HG02610 (cell line): ENCODE measurements around the gene SMYD3.
A peak's percentile ranks its signal among the peaks of the same experiment; 100 is the strongest.

Experiments
- ATAC-seq: cut with Tn5 transposase; IDR thresholded peaks from one replicate; pipeline ENCODE4 v1.9.1; 2021; ENCODE audit warnings: mild to moderate bottlenecking, moderate library complexity; ENCODE audit not compliant: unreplicated experiment

SMYD3 gene

GRCh38 chr1:246002725-246003441 is 504.2 kb downstream of the SMYD3 start:
- ATAC-seq = peak; percentile 60

GRCh38 chr1:246001837-246002230 is 505.2 kb downstream of the SMYD3 start:
- no peak for ATAC-seq

- ATAC-seq = no peak
These were observed 505.8 kb downstream of the SMYD3 start for GRCh38 chr1:246001142-246001836.

DNA sequence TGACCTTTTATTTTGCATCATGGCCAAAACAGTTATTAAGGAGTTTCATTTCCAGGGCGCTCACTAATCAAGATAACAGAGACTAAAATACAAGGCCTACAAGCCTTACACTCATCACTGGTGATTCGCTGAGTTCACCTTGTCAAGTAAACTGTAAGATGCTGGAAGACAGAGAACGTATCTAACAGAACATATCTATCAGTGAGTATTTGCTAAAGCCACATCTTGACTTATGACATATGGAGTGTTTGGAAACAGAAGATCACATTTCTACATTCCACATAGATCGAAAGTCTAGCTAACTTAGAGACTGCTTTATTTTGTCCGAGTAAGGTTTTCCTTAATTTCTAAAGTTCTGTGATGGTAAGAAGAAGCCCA is 506.5 kb downstream of the SMYD3 start:
- no peak for ATAC-seq

- ATAC-seq = peak; percentile 90
These were observed 507.1 kb downstream of the SMYD3 start for GRCh38 chr1:245999697-246000637.

- no peak for ATAC-seq
These were observed 509.4 kb downstream of the SMYD3 start for GRCh38 chr1:245997471-245998258.

DNA sequence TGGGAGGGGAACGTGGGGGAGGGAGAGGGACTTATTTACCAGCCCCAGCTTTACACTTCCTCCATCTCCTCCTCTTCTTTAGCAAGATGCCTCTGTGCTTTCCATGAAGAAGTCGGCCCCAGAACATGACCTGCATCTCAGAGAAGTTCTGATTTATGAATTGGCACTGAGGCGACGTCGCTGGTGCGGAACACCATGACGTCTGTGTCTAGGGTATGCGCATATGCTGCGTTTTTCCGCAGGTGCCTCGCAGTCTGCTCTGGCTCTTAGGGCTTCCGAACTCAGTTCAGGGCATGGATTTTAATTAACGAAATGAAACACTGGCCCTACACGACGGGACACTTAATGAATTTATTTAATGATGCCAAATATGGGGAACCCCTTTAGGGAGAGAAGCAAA is 510.3 kb downstream of the SMYD3 start:
- no peak for ATAC-seq

GRCh38 chr1:245995474-245995873 is 511.6 kb downstream of the SMYD3 start:
- ATAC-seq = no peak

- no peak for ATAC-seq
These were observed 515.8 kb downstream of the SMYD3 start for GRCh38 chr1:245991266-245991665.

DNA sequence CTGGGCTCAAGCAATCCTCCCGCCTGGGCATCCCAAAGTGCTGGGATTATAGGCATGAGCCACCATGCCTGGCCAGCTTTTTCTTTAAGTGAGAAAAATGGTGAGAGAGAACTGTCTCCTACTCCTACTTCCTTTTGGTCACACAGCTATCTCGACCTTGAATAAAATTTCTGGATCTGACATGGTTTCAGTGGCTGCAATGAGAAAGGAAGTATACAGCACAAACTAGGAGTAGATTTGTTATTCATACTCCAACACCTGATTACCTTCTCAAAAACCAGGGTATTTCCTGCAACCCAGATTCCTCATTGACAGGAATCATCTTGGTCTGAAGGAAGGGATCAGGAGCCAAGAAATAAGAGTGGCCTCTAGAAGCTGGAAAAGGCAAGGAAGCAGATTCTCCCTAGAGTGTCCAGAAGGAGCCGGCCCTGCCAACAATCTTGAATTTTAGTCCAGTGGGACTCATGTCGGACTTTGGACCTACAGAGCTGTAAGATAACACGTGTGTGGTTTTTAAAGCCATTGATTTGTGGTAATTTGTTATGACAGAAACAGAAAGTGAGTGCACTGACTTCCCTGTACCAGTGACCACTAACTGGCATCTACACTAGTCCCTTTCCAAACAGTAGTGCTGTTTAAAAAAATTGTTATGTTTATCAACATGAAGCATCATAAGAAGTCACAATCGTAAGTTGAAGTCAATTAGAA is 516.6 kb downstream of the SMYD3 start:
- ATAC-seq = no peak

DNA sequence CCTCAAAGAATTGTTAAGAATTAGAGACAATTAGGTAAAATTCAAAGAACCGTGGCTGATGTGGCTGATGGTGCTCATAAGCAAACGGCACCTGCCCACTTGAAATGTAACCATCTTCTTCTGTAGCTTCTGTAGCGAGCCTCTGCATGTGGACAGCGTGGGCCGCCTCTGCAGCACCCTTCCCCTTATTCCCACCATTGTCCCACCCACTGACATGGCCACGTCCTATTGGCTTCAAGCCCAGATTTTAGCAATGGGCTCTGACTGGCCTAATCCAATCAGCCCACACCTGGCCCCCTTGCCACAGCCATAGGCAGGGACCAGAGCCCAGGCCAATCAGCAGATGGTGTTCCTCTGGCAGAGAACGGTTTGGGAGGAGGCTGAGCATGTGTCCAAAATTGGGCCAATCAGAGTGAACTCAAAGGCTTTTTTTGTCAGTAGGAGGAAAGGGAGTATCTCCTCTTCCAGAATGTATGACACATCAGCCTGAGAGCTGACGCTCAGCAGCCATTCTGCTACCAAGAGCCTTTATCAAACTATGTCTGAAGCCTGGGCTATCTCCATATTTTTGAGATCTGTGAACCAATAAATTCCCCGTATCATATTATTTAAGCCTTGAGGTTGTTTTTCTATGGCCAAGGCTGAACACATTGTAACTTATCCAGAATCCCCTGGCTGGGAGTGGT is 518.5 kb downstream of the SMYD3 start:
- no peak for ATAC-seq

DNA sequence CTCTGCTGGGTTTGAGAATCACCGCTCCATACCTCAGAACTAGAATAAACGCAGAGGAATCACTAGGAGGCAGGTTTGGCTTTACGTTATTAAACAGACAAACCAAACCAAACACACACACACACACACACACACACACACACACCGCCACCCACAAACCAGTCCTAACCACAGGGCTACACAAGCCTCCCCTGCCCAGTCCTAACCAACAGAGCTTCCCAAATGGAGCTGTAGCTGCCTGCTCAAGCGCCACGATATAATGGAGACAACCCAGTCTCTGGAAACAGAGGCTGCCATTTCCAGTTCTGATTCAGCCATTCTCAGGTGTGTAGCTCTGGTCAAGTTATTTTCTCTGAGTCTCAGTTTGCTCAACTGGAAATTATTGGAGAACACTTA is 519.1 kb downstream of the SMYD3 start:
- ATAC-seq = no peak

- ATAC-seq = no peak
These were observed 519.5 kb downstream of the SMYD3 start for GRCh38 chr1:245987577-245987976.

DNA sequence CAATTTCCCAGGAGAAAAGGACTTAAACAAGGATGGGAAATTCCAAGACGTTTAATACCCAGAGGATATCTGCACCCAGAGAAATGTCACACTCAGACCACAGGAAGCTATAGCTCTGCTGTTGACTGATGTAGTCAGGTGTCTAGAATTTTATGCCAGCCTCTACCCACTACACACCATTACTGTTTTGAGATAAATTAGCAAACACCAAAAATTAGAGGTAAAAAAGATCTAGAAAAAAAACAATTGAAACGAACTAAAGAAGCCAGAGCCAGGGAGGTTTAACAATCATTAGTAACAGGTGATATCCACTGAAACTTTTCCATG is 519.9 kb downstream of the SMYD3 start:
- no peak for ATAC-seq

DNA sequence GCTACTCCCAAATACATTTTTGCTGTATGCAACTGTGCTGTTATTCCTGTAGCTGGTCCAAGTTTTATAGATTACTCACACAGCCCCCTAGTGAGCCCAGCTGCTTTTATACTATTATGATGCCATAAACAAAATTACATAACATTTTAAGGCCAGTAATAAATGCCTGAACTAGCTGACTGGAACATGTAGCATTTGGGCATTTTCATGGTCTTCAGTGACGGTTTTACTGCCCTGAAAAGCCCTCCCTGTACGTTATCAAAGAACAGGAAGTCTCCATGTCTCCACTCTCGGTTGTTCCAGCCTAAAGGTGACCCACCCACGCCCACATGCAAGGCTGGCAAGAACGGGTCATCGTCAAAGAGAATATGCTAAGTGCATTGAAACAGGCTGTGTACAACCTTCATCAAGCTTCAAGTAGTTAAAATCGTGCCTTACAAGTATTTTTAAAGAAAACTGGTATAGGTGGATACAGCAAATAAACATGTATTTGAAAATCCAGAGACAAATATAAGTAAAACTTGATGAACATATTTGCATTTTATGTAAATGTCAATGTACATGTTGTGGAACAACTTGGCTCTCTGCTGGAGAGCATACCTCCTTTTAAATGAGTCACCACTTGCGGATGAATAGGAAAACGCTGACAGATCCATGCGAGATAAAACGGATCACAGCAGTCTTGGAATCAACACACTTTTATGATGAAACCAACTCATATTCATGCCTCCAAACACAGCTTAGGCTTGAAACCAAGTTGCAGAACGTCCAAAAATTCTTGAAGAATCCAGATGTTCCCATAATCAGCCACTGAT is 520.5 kb downstream of the SMYD3 start:
- no peak for ATAC-seq

GRCh38 chr1:245984390-245985155 is 522.5 kb downstream of the SMYD3 start:
- no peak for ATAC-seq

DNA sequence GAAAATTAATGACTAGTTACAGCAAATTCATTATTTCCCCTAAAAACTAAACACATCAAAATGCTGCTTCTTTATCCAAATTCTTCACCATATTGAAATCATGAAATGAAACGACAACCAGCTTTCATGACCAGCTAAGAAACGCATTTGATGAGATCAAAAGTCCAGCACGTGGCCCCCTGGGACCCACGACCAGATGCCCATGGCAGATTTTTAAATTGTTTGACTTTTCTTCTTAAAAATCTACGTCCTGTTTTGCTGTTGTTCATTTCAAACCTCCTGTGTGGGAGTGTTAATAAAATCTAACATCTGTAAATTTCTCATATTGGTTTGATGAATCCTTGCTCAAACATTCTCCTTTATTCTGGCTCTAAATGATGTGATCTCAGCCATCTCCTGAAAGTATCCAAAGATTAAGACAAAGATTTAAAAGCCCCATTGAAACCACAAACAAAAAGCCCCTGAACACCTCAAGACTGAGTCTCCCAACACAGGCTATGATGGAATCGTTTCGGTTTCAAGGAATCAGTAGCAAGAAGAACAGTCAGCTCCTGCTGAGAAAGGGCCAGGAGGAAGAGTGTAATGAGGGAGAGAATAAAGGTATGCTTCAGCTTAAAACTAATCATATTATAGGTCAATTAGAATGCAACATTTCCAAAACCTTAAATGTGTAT is 523.6 kb downstream of the SMYD3 start:
- no peak for ATAC-seq

DNA sequence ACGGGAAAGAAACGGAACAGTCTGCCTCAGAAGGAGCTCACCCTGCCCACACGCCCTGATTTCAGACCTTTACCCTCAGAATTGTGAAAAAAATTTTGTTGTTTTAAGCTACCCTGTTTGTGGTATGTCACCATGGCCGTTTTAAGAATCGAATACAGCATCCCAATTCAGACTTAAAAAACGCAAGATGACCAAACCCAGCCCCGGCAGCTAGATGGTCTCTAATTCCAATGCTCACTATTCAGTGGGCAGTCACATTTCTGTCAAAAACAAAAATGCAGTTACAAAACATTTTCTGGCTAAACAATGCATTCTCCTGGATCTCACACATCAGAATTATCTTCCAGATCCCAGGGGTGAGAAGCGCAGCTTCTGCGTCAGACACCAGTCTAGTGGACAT is 527.5 kb downstream of the SMYD3 start:
- ATAC-seq = no peak
